KMS-11 (cell line): Measurements from ENCODE around the gene FSIP1.
A peak's percentile ranks its signal among the peaks of the same experiment; 100 is the strongest.

Experiments used
- H2AFZ ChIP-seq: fragments of 200-600 bp; sonication (generic); 2 replicates; pipeline ENCODE4 v1.6.1; 2016; ENCODE audit warnings: antibody characterized with exemption, mixed run types, low read depth
- H3K27ac ChIP-seq: fragments of 200-600 bp; sonication (generic); 2 replicates; pipeline ENCODE4 v1.6.1; 2016; ENCODE audit warnings: mild to moderate bottlenecking, mixed run types
- H3K27me3 ChIP-seq: fragments of 200-600 bp; sonication (generic); 2 replicates; pipeline ENCODE4 v1.6.1; 2017; ENCODE audit warnings: mild to moderate bottlenecking, low read depth, mixed run types, moderate library complexity; ENCODE audit not compliant: insufficient read depth
- H3K36me3 ChIP-seq: fragments of 200-600 bp; sonication (generic); 2 replicates; pipeline ENCODE4 v1.6.1; 2017; ENCODE audit warnings: mild to moderate bottlenecking, mixed run types; ENCODE audit not compliant: insufficient read depth
- H3K4me1 ChIP-seq: fragments of 200-600 bp; sonication (generic); 2 replicates; pipeline ENCODE4 v1.6.1; 2016; ENCODE audit warnings: mild to moderate bottlenecking, low read depth, mixed run types; ENCODE audit not compliant: poor library complexity, severe bottlenecking
- H3K4me2 ChIP-seq: fragments of 200-600 bp; sonication (generic); 2 replicates; pipeline ENCODE4 v1.7.0; 2016; ENCODE audit warnings: mild to moderate bottlenecking, mixed run types
- H3K4me3 ChIP-seq: fragments of 200-600 bp; sonication (generic); IDR thresholded peaks from 2 replicates; pipeline ENCODE4 v1.6.1; 2017; ENCODE audit warnings: low read depth, low read length, mixed read lengths; ENCODE audit not compliant: insufficient read depth
- H3K79me2 ChIP-seq: fragments of 200-600 bp; sonication (generic); 2 replicates; pipeline ENCODE4 v1.6.1; 2016; ENCODE audit warnings: low read depth, mixed run types; ENCODE audit not compliant: insufficient read depth
- H3K9ac ChIP-seq: fragments of 200-600 bp; sonication (generic); 2 replicates; pipeline ENCODE4 v1.6.1; 2016; ENCODE audit warnings: mild to moderate bottlenecking, mixed run types
- H4K20me1 ChIP-seq: fragments of 200-600 bp; sonication (generic); 2 replicates; pipeline ENCODE4 v1.6.1; 2016; ENCODE audit warnings: mild to moderate bottlenecking, mixed run types; ENCODE audit not compliant: insufficient read depth
- CTCF ChIP-seq: fragments of 200-600 bp; sonication (generic); conservative IDR thresholded peaks from 2 replicates; pipeline ENCODE4 v1.6.1; 2017; ENCODE audit warnings: low read depth, mild to moderate bottlenecking, antibody characterized with exemption, low read length, moderate library complexity, mixed read lengths

FSIP1 gene

GRCh38 chr15:39803016-39803415 is 20.4 kb upstream of the FSIP1 start:
- Histone ChIP-seq H2AFZ (no peak overlapping the region), H3K27ac (no peak overlapping the region)

GRCh38 chr15:39801641-39802309 is 19.1 kb upstream of the FSIP1 start:
- Histone ChIP-seq H2AFZ (no peak overlapping the region), H3K27ac (no peak overlapping the region), H3K9ac (no peak overlapping the region), H3K4me2 (no peak overlapping the region), H3K27me3 (no peaks in the 10 kb centered on the region), H3K4me3 (no peak overlapping the region), H3K4me1 (peaks cover 5% of the 10 kb centered on the region), H3K79me2 (no peaks in the 10 kb centered on the region), H4K20me1 (no peaks in the 10 kb centered on the region), H3K36me3 (no peaks in the 10 kb centered on the region)
- TF ChIP-seq CTCF, result peak; percentile 51

More at GRCh38 chr15:39803016-39803415, 20.4 kb upstream of the FSIP1 start:
- Histone ChIP-seq H3K27me3 (no peaks in the 10 kb centered on the region), H3K9ac (no peak overlapping the region), H3K4me1 (peaks cover 5% of the 10 kb centered on the region), H3K79me2 (no peaks in the 10 kb centered on the region), H4K20me1 (no peaks in the 10 kb centered on the region), H3K4me2 (no peak overlapping the region), H3K36me3 (no peaks in the 10 kb centered on the region), H3K4me3 (no peak overlapping the region)
- no peak for TF ChIP-seq CTCF

GRCh38 chr15:39799552-39800011 is 16.9 kb upstream of the FSIP1 start:
- Histone ChIP-seq H3K27ac (no peak overlapping the region), H3K27me3 (no peaks in the 10 kb centered on the region), H3K9ac (no peak overlapping the region), H3K36me3 (no peaks in the 10 kb centered on the region), H2AFZ (no peak overlapping the region), H3K4me1 (peaks cover 16% of the 10 kb centered on the region), H3K4me3 (no peak overlapping the region), H3K4me2 (no peak overlapping the region), H4K20me1 (no peaks in the 10 kb centered on the region), H3K79me2 (no peaks in the 10 kb centered on the region)
- TF ChIP-seq CTCF, result no peak

GRCh38 chr15:39798382-39798781 is 15.7 kb upstream of the FSIP1 start:
- Histone ChIP-seq H3K27ac (no peak overlapping the region), H3K4me2 (no peak overlapping the region), H3K36me3 (no peaks in the 10 kb centered on the region), H3K27me3 (no peaks in the 10 kb centered on the region), H3K9ac (no peak overlapping the region), H3K4me3 (no peak overlapping the region), H3K4me1 (peaks cover 11% of the 10 kb centered on the region), H3K79me2 (no peaks in the 10 kb centered on the region), H2AFZ (no peak overlapping the region), H4K20me1 (no peaks in the 10 kb centered on the region)
- TF ChIP-seq CTCF, result no peak
